ENCODE results near the gene MAG. TPM values are rescaled to one million over a fixed set of nuclear protein-coding genes. Genes with fewer than 3 reads are reported as not detected.

The MAG gene, protein sequence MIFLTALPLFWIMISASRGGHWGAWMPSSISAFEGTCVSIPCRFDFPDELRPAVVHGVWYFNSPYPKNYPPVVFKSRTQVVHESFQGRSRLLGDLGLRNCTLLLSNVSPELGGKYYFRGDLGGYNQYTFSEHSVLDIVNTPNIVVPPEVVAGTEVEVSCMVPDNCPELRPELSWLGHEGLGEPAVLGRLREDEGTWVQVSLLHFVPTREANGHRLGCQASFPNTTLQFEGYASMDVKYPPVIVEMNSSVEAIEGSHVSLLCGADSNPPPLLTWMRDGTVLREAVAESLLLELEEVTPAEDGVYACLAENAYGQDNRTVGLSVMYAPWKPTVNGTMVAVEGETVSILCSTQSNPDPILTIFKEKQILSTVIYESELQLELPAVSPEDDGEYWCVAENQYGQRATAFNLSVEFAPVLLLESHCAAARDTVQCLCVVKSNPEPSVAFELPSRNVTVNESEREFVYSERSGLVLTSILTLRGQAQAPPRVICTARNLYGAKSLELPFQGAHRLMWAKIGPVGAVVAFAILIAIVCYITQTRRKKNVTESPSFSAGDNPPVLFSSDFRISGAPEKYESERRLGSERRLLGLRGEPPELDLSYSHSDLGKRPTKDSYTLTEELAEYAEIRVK
- not detected for total RNA-seq
- long read RNA-seq, donor 1 = 0 reads
- long read RNA-seq, donor 2 = 0 reads

DNA sequence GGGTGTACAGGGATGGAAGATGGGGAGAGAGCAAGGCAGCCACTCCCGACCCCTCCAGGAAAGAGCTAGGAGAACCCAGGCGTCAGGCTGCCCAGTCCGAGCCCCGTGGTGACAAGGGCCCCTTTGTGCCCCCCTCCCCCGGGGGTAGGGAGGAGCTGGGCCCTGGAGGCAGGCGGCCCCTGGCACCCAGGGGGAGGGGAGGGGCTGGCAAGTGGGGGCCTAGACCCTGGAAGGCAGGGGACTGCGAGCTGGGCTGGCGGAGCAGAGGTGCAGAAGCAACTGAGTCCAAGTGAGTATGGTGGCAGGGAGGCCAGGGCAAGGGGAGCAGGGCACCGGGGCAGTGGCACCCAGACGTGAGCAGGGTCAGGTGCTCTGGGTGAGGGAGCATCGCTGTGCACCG, at the start of gene MAG:
MAG (plus strand) TSS at position 246 of the 400 bp plus-strand sequence. CDS start 3,248 bp downstream, outside the sequence.
- no peak for DNase-seq (ENCODE audit: low spot score)
- intact Hi-C loops (cut with DNase I) = no loop called here

DNA sequence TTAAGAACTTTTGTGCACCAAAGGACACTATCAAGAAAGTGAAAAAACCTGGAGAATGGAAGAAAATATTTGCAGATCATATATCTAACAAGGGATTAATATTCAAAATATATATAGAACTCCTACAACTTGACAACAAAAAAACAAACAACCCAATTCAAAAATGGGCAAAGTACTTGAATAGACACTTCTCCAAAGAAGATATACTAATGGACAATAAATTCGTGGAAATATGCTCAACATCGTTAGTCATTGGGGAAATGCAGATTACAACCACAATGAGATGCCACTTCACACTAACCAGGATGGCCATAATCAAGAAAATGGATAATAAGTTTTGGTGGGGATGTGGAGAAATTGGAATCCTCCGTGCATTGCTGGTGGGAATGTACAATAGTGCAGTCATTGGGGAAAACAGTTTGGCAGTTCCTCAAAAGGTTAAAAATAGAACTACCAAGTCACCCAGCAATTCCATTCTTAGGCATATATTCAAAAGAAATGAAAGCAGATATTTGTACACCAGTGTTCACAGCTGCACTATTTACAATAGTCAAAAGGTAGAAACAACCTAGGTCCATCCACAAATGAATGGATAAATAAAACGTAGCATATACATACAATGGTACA, 45.4 kb upstream of the MAG start:
- no peak for DNase-seq (ENCODE audit: low spot score)
- intact Hi-C loops (cut with DNase I) = no loop called here

GRCh38 chr19:35247526-35248309, 44.2 kb upstream of the MAG start:
- intact Hi-C loops (cut with DNase I) = no loop called here
- DNase-seq (ENCODE audit: low spot score) = peak; percentile 80

DNA sequence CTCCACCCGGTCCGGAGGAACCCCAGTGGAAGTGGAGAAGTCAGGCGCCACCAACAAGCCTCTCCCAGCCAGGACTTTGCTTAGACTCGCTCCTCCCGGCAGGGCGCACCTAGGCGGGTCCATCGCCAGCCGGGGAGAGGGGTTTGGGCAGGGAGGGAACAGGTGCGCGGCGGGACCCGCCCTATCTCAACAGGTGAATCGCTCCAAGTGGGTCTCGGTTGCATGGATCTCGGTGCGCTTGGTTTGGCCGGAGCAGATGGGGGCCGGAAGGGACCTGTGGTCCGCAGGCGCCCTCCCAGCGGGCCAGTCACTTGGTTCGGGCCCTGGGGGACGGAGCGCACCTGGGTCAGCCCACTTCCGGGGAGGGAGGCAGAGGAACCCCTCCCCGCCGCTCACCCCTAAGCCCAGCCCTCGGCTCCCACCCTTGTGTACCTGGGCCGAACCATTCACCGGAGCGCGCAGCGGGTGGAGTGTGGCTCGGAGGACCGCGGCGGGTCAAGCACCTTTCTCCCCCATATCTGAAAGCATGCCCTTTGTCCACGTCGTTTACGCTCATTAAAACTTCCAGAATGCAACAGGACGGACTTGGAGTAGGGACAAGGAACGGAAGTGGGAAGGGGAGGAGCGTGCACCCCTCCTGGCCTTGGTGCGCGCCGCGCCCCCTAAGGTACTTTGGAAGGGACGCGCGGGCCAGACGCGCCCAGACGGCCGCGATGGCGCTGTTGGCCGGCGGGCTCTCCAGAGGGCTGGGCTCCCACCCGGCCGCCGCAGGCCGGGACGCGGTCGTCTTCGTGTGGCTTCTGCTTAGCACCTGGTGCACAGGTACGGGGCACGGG, 43.4 kb upstream of the MAG start, which contains the start of gene LSR:
LSR (plus strand) TSS at position 693 of the 836 bp plus-strand sequence; CDS start at position 714, 21 bp downstream.
- intact Hi-C loops (cut with DNase I) = no loop called here
- peak; percentile 82 for DNase-seq (ENCODE audit: low spot score)

GRCh38 chr19:35249146-35249847, 42.7 kb upstream of the MAG start:
- peak; percentile 55 for DNase-seq (ENCODE audit: low spot score)
- intact Hi-C loops (cut with DNase I) = no loop called here

GRCh38 chr19:35249848-35250711, 41.9 kb upstream of the MAG start:
- DNase-seq (ENCODE audit: low spot score) = peak; percentile 62
- intact Hi-C loops (cut with DNase I) = no loop called here

DNA sequence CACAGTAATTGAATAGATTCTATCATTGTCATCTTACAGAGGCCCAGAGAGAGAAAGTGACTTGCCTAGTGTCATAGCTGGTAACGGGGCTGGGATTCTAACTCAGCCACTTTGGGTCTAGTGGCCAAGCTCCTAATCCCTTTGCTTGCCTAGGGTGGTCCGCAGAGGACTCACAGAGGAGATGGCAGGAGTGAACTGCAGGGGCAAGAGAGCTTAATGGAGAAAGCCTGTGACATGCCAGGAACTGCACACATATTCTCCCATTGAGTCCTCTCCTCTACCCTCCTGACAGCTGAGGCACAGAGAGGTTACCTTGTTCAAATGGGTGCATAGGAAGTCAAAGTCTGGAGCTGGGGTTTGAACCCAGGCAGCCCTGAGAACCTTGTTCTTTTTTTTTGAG, 40.5 kb upstream of the MAG start:
- peak; percentile 16 for DNase-seq (ENCODE audit: low spot score)
- intact Hi-C loops (cut with DNase I) = no loop called here

DNA sequence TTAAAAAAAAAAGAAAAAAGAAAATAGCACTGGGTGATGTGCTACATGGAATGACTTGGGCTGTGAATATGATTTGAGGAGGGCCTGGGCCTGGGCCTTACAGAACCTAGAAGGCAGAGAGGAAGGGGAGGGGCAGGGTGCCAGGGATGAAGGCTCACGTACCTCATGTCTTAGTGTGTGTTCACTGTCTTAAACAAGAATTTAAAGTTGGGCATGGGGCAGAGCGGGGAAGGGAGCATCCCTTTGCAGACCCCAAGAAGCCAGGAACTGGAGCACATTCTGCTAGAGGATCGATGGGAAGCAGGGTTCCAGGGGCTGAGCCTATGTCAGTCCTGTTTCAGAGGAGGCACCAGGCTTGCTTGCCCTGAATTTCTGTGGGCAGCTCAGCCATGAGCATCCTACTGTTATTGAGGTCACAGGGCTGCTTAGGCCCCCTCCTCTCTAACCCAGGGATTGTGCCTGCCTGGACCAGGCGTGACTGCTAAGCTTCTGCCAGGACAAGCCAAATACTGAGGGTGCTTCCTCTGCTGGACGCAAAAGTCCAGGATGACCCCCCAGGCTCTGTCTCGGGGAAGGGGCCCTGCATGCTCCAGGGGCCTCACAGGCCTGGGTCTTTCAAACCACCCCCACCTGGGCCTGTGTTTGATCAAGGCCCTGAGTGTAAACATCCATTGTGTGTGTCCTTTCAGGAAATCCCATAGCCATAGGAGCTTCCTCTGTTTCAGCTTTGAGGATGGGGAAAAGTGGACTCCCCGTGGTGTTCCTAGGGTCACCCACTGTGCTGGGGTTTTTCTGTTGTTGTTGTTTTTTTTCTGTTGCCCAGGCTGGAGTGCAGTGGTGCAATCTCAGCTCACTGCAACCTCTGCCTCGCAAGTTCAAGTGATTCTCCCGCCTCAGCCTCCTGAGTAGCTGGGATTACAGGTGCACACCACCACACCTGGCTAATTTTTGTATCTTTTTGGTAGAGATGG, 38.4 kb upstream of the MAG start:
- intact Hi-C loops (cut with DNase I) = no loop called here
- DNase-seq (ENCODE audit: low spot score) = peak; percentile 50

GRCh38 chr19:35254341-35255297, 37.3 kb upstream of the MAG start:
- DNase-seq (ENCODE audit: low spot score) = peak; percentile 55
- intact Hi-C loops (cut with DNase I) = loop anchor here in 1 of 2 donors (5.0 kb wide), 1 partner anchor 1737 kb away; no protein-coding TSS in a partner anchor

DNA sequence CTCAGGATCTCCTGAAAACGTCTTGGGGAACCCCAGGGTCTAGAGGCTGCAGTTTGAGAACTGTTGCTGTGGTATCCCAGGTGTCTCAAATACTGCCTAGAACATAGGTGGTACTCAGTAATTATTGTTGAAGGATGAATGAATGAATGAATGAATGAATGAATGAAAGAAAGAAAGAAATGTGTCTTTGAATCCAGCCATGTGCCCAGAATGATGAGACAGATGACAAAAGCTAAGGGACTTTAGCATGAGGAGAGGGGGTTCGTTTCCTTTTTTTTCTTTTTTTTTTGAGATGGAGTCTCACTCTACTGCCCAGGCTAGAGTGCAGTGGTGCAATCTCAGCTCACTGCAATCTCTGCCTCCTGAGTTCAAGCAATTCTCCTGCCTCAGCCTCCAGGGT, 35.4 kb upstream of the MAG start:
- no peak for DNase-seq (ENCODE audit: low spot score)
- intact Hi-C loops (cut with DNase I) = loop anchor here in 1 of 2 donors (5.0 kb wide), 1 partner anchor 1739 kb away; no protein-coding TSS in a partner anchor

DNA sequence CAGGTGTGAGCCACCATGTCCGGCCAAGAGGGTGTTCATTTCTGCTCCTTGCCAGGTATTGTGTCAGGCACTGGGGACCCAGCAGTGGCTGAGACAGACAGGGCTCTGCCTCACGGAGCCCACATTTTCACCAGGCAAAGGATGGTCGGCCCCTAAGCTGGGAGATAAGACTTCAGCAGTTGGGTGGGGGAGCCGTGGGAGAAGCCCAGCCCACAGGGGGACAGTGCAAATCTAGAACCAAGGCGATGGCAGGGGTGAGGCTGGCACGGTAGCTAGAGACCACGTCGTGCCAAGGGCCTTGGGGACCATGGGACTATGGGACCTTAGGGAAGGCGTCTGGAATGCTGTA, 34.9 kb upstream of the MAG start:
- peak; percentile 30 for DNase-seq (ENCODE audit: low spot score)
- intact Hi-C loops (cut with DNase I) = loop anchor here in 1 of 2 donors (5.0 kb wide), 1 partner anchor 1740 kb away; no protein-coding TSS in a partner anchor

DNA sequence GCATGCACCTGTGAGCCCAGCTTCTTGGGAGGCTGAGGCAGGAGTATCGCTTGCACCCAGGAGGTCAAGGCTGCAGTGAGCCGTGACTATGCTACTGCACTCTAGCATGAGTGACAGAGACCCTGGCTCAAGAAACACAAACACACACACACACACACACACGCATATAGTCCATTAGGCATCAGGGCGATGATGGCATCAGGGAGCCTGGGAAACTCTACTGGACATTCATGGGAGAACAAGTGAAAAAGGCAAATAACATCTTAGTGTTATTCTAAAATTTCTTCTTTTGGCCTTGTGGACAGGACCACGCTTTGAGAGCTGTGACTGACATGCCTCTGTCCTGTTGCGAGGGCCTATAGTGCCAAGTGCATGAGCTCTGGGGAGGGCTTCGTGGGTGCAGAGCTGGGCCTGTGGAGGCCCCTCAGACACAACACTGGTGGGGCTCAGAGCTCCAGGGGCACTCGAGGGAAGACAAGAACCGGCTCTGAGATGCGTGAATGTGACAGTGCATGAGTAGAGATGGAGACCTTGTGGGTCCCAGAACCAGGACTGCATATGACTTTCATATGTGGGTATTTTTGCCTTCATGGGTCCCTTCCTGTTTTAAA, 31.2 kb upstream of the MAG start:
- intact Hi-C loops (cut with DNase I) = loop anchor here in 1 of 2 donors (10.0 kb wide), 1 partner anchor 116 kb away; the partner anchor contains the start of gene FXYD7
- DNase-seq (ENCODE audit: low spot score) = peak; percentile 40

DNA sequence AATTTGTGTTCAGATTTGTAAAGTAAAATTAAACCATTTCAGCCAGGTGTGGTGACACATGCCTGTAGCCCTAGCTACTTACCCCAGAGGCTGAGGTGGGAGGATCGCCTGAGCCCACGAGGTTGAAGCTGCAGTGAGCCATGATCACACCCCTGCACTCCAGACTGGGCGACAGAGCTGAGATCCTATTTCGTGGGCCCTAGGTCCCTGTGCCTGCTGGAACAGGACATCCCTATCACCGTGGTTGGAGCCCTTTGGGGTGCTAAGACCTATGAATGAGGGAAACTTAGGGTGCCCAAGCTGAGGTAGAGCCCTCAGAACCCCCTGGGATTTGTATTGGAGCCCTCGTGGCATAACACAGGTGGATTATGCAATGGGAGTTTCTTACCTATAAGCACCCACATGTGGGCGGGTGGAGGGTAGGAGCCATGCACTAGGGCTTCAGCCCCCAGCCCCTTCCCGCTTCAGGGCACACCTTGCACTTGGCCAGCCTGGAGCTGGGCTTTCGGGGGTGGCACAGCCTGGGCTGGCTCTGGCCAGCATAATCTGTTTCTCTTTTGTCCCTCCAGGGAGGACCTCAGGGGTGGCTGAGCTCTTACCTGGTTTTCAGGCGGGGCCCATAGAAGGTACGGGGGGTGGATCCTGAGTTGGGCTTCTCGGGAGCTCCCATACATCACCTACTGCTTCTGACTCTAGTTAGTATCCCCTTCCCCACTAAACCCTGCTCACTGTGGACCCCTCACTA, 30.4 kb upstream of the MAG start:
- intact Hi-C loops (cut with DNase I) = loop anchor here in 1 of 2 donors (10.0 kb wide), 1 partner anchor 117 kb away; the partner anchor contains the start of gene FXYD7
- peak; percentile 44 for DNase-seq (ENCODE audit: low spot score)
